Measurements from ENCODE around the gene TBX18. TPM values are rescaled to one million over a fixed set of nuclear protein-coding genes. Genes with fewer than 3 reads are reported as not detected.

Gene TBX18
- total and polyA plus RNA-seq, 10 of the 15 experiments (the other 5 are each of a cell fraction or from before 2014, with no cell fraction given): 0.03 to 6.1 (median 0.17) TPM; not detected in 6

GRCh38 chr6:84667252-84668213 lies 96.9 kb downstream of the TBX18 start:
- FAIRE-seq (no peak), DNase-seq (ENCODE audit: low read depth, low spot score) (no peak), ATAC-seq (peak; percentile 39; the same call in 2 of the 3 replicates)
- H3K27me3 ChIP-seq (replicated peaks in 1 of 2; ENCODE audit: control insufficient read depth in 2 of 2, insufficient read depth in 2 of 2, low read length in 1 of 2): no peaks in the 10 kb centered on the region
- H3K27ac ChIP-seq (ENCODE audit: control insufficient read depth, insufficient read depth): no peak overlapping the region
- POLR2A ChIA-PET: no interaction called here
- no peaks in the 10 kb centered on the region for H4K20me1 ChIP-seq (ENCODE audit: control insufficient read depth, insufficient read depth)
- WGBS (ENCODE audit: insufficient coverage, insufficient replicate concordance, low lambda C conversion rate, missing lambda C conversion rate): 31% methylated on average over 5 of the region's 5 CpGs
- no peaks in the 10 kb centered on the region for H3K9me3 ChIP-seq (replicated peaks; ENCODE audit: control insufficient read depth, insufficient read depth, low read length)
- H3K9ac ChIP-seq (ENCODE audit: control insufficient read depth, insufficient read depth, low read length): no peak overlapping the region
- CTCF ChIA-PET: no interaction called here
- intact Hi-C loops (cut with micrococcal nuclease; ENCODE audit: unreplicated experiment) (no loop called here), in situ Hi-C loops (cut with MboI) (no loop called here)
- SMC1A ChIA-PET (ENCODE audit: uncharacterized antibody, unreplicated experiment): interaction anchor here (0.9 kb wide), 1 partner anchor 27 kb away, joined by 3 read pairs; no protein-coding TSS in a partner anchor
- no peak overlapping the region for H3K4me2 ChIP-seq (ENCODE audit: control insufficient read depth, insufficient read depth)
- BruUV-seq (replicated peaks): no TSS peak
- H3K4me3 ChIP-seq: no peak overlapping the region
- RAD21 ChIA-PET (ENCODE audit: unreplicated experiment): no interaction called here
- H3K79me2 ChIP-seq (ENCODE audit: control insufficient read depth, insufficient read depth, low read length): no peaks in the 10 kb centered on the region
- no peak overlapping the region for H2AFZ ChIP-seq (ENCODE audit: control insufficient read depth, low read depth, low read length)
- H3K4me1 ChIP-seq (ENCODE audit: control insufficient read depth, insufficient read depth, low read length): no peaks in the 10 kb centered on the region
- no peaks in the 10 kb centered on the region for H3K36me3 ChIP-seq (ENCODE audit: control insufficient read depth in 2 of 2, insufficient read depth in 2 of 2, low read length in 1 of 2)
- peak; percentile 29; the same call in 1 of the 2 replicates for TF ChIP-seq BMI1 (IDR thresholded peaks at IDR 0.05; ENCODE audit: borderline replicate concordance)
- TF ChIP-seq ATF7 (IDR thresholded peaks at IDR 0.05; ENCODE audit: low read depth): 0 out of 2 replicates have a peak, but pooled peaks have one; percentile 27
- TF ChIP-seq IKZF2 (IDR thresholded peaks at IDR 0.05): peak; percentile 68 to 69; a peak in 2 of 4 replicates
- TF ChIP-seq SPI1 (IDR thresholded peaks at IDR 0.05; ENCODE audit: borderline replicate concordance, insufficient read depth, low read depth, low read length): peak; percentile 65; the same call in 1 of the 2 replicates
- TF ChIP-seq MTA2 (IDR thresholded peaks at IDR 0.05; ENCODE audit: low read depth): peak; percentile 62; the same call in 1 of the 2 replicates
- TF ChIP-seq ZNF384 (IDR thresholded peaks at IDR 0.05; ENCODE audit: borderline replicate concordance, low read depth, low read length): no peak
- TF ChIP-seq IKZF1 (conservative IDR thresholded peaks at IDR 0.05): peak; percentile 52
- no peak for TF ChIP-seq SREBF1 (IDR thresholded peaks at IDR 0.05; ENCODE audit: low read length)
- peak; percentile 53; the same call in 1 of the 2 replicates for TF ChIP-seq RELB (IDR thresholded peaks at IDR 0.05; ENCODE audit: low read depth)

All from GM12878 (cell line).